IMR-90 (cell line): Measurements from ENCODE around the gene UNC13A. TPM values are rescaled to one million over a fixed set of nuclear protein-coding genes. Genes with fewer than 3 reads are reported as not detected.

ENCODE experiments used
- ATAC-seq: fragments of 200-7000 bp; cut with Tn5 transposase; 2 replicates; pipeline ENCODE4 v1.9.1; 2020; ENCODE audit warnings: low read depth, mild to moderate bottlenecking, moderate library complexity
- BruUV-seq: library from RNA; stranded (reverse); fragments of 400-500 nt; replicated peaks from 2 replicates; lab custom pipeline; 2021; lab: Mats Ljungman, UMichigan
- CTCF ChIA-PET: fragments of 300-600 bp; formaldehyde crosslinking; extraction: SDS; loops from one replicate; lab custom pipeline; 2021; ENCODE audit warnings: antibody characterized with exemption; lab: Yijun Ruan, JAX
- POLR2A ChIA-PET: fragments of 300-600 bp; sonication (Branson Sonifier 250); formaldehyde crosslinking; loops from one replicate; lab custom pipeline; 2022; ENCODE audit warnings: antibody characterized with exemption; ENCODE audit not compliant: unreplicated experiment; lab: Charles Lee
- DNase-seq: peaks from one replicate; pipeline ENCODE4 v3.0.0; 2013
- H2AFZ ChIP-seq: replicated peaks from 2 replicates; pipeline ENCODE3; 2013; ENCODE audit warnings: low read length, mild to moderate bottlenecking; ENCODE audit not compliant: poor library complexity
- H2AK5ac ChIP-seq: 2 replicates; pipeline ENCODE4 v1.6.1; 2013; ENCODE audit warnings: low read depth, low read length, inconsistent platforms
- H2AK9ac ChIP-seq: replicated peaks from 2 replicates; pipeline ENCODE3; 2013; ENCODE audit warnings: mild to moderate bottlenecking, low read depth, low read length, moderate library complexity; ENCODE audit not compliant: poor library complexity
- H2BK120ac ChIP-seq: 2 replicates; pipeline ENCODE4 v1.6.1; 2013; ENCODE audit warnings: low read depth, low read length, inconsistent platforms
- H2BK15ac ChIP-seq: 3 replicates; pipeline ENCODE4 v1.6.1; 2013; ENCODE audit warnings: low read depth, low read length, inconsistent platforms
- H2BK20ac ChIP-seq: 2 replicates; pipeline ENCODE4 v1.6.1; 2013; ENCODE audit warnings: low read depth, mild to moderate bottlenecking, inconsistent platforms, low read length, moderate library complexity
- H2BK5ac ChIP-seq: 2 replicates; pipeline ENCODE4 v1.6.1; 2013; ENCODE audit warnings: mild to moderate bottlenecking, low read depth, low read length, inconsistent platforms; ENCODE audit not compliant: poor library complexity, severe bottlenecking
- H3K14ac ChIP-seq: replicated peaks from 2 replicates; pipeline ENCODE4 v1.6.1; 2013; ENCODE audit warnings: low read depth, low read length, inconsistent platforms
- H3K18ac ChIP-seq: 2 replicates; pipeline ENCODE4 v1.6.1; 2013; ENCODE audit warnings: low read depth, low read length, control low read depth
- H3K23ac ChIP-seq: 2 replicates; pipeline ENCODE4 v1.6.1; 2013; ENCODE audit warnings: low read depth, low read length, inconsistent platforms
- H3K27ac ChIP-seq: 2 replicates; pipeline ENCODE4 v1.5.1; 2013; ENCODE audit warnings: mild to moderate bottlenecking, control low read depth, low read length; ENCODE audit not compliant: insufficient read depth
- H3K27me3 ChIP-seq: 2 replicates; pipeline ENCODE4 v1.6.1; 2013; ENCODE audit warnings: low read length; ENCODE audit not compliant: control insufficient read depth, insufficient read depth
- H3K36me3 ChIP-seq: 2 replicates; pipeline ENCODE4 v1.6.1; 2013; ENCODE audit warnings: low read length, mixed read lengths; ENCODE audit not compliant: control insufficient read depth, insufficient read depth
- H3K4ac ChIP-seq: 2 replicates; pipeline ENCODE4 v1.6.1; 2013; ENCODE audit warnings: low read depth, low read length, inconsistent platforms
- H3K4me1 ChIP-seq: 2 replicates; pipeline ENCODE4 v1.6.1; 2013; ENCODE audit warnings: low read length, mixed read lengths; ENCODE audit not compliant: control insufficient read depth, insufficient read depth
- H3K4me2 ChIP-seq: 2 replicates; pipeline ENCODE4 v1.6.1; 2013; ENCODE audit warnings: low read depth, mild to moderate bottlenecking, control low read depth, low read length, moderate library complexity
- H3K4me3 ChIP-seq: 2 replicates; pipeline ENCODE4 v1.5.1; 2013; ENCODE audit warnings: low read depth, mild to moderate bottlenecking, control low read depth, low read length, moderate library complexity; ENCODE audit not compliant: insufficient read depth
- H3K56ac ChIP-seq: 2 replicates; pipeline ENCODE4 v1.6.1; 2013; ENCODE audit warnings: low read length, inconsistent platforms; ENCODE audit not compliant: insufficient read depth; ENCODE audit errors: extremely low read depth
- H3K79me1 ChIP-seq, 2 experiments: 2 replicates each; pipeline ENCODE4 v1.6.1; 2013; ENCODE audit warnings: low read length in 2 of 2, inconsistent platforms in 1 of 2, low read depth in 1 of 2
- H3K9ac ChIP-seq: 2 replicates; pipeline ENCODE4 v1.6.1; 2013; ENCODE audit warnings: low read depth, low read length, control low read depth
- H3K9me1 ChIP-seq: 2 replicates; pipeline ENCODE4 v1.6.1; 2013; ENCODE audit warnings: low read length, inconsistent platforms; ENCODE audit not compliant: insufficient read depth
- H3K9me3 ChIP-seq: 2 replicates; pipeline ENCODE4 v1.6.1; 2013; ENCODE audit warnings: low read length; ENCODE audit not compliant: control insufficient read depth, insufficient read depth
- H4K20me1 ChIP-seq: 2 replicates; pipeline ENCODE4 v1.6.1; 2013; ENCODE audit warnings: low read length, inconsistent platforms; ENCODE audit not compliant: insufficient read depth
- H4K5ac ChIP-seq: 2 replicates; pipeline ENCODE4 v1.6.1; 2013; ENCODE audit warnings: mild to moderate bottlenecking, low read depth, low read length, control low read depth
- H4K8ac ChIP-seq, 2 experiments: 2 replicates each; pipeline ENCODE4 v1.6.1; 2013; ENCODE audit warnings: low read depth in 2 of 2, low read length in 2 of 2, control low read depth in 1 of 2, inconsistent platforms in 1 of 2
- H4K91ac ChIP-seq: 2 replicates; pipeline ENCODE4 v1.6.1; 2013; ENCODE audit warnings: low read depth, low read length, inconsistent platforms; ENCODE audit not compliant: insufficient read depth
- ELK1 ChIP-seq: fragments of 150-350 bp; IDR thresholded peaks from 2 replicates; pipeline ENCODE4 v1.6.1; 2016; ENCODE audit warnings: low read depth, mild to moderate bottlenecking, low read length, moderate library complexity, borderline replicate concordance
- RFX5 ChIP-seq: IDR thresholded peaks from 2 replicates; pipeline ENCODE4 v1.8.0; 2012; ENCODE audit warnings: low read depth, mild to moderate bottlenecking, low read length, moderate library complexity
- whole genome bisulfite sequencing, 2 experiments: methylation state at CpG; one replicate each; pipeline versions ENCODE4 v1.1.5 to v1.1.7; 2013; ENCODE audit warnings: missing lambda C conversion rate in 2 of 2; ENCODE audit not compliant: insufficient read length in 1 of 2; ENCODE audit errors: extremely low coverage in 2 of 2; 5-methylcytosine and 5-hydroxymethylcytosine counted together
- dilution Hi-C: fragments of 300-500 bp; cut with HindIII; formaldehyde crosslinking; loops from one replicate; pipeline ENCODE4 v1.14.3; 2018; ENCODE audit warnings: low sequenced_read_pairs; ENCODE audit not compliant: unreplicated experiment
- in situ Hi-C: fragments of 300-500 bp; cut with MboI; formaldehyde crosslinking; loops from 3 replicates; pipeline ENCODE4 v1.14.3; 2019; ENCODE audit warnings: low sequenced_read_pairs, inconsistent platforms, mixed read lengths
- intact Hi-C: fragments of 100-400 bp; cut with micrococcal nuclease; formaldehyde crosslinking; loops from 2 replicates; pipeline ENCODE4 v1.10.0; 2022
- polyA plus RNA-seq, 3 experiments: library from polyadenylated mRNA; depleted of rRNA; stranded (reverse); fragments of >200 nt; gene quantifications; 2 replicates each; pipeline ENCODE4 v1.2.3, GENCODE V29; 2012; ENCODE audit warnings: low replicate concordance in 1 of 3
- total RNA-seq: library from RNA; depleted of rRNA; stranded (reverse); fragments of >200 nt; gene quantifications from 2 replicates; pipeline ENCODE4 v1.2.3, GENCODE V29; 2012

Gene UNC13A
- total and polyA plus RNA-seq, 2 of the 4 experiments (the other 2 are of a cell fraction): 0.18 to 0.22 TPM

GRCh38 chr19:17673937-17674799 is 14.0 kb downstream of the UNC13A start:
- POLR2A ChIA-PET: no interaction called here
- Histone ChIP-seq H3K4me3 (no peak overlapping the region), H3K56ac (no peak overlapping the region), H3K27ac (no peak overlapping the region), H3K9me3 (no peaks in the 10 kb centered on the region), H4K20me1 (no peaks in the 10 kb centered on the region), H2BK15ac (no peak overlapping the region), H4K8ac (no peak overlapping the region), H3K18ac (no peak overlapping the region), H2AK5ac (no peak overlapping the region), H3K14ac (no peak overlapping the region), H3K36me3 (no peaks in the 10 kb centered on the region), H3K79me1 (no peaks in the 10 kb centered on the region), H2AK9ac (no peak overlapping the region), H3K4me1 (no peaks in the 10 kb centered on the region), H4K5ac (no peak overlapping the region), H3K9me1 (no peaks in the 10 kb centered on the region), H2AFZ (no peak overlapping the region), H3K27me3 (peaks cover 5% of the 10 kb centered on the region; the same call in 1 of the 2 replicates), H3K9ac (no peak overlapping the region), H2BK20ac (no peak overlapping the region), H3K4me2 (no peak overlapping the region), H2BK120ac (no peak overlapping the region), H2BK5ac (no peak overlapping the region), H3K4ac (no peak overlapping the region), H4K91ac (no peak overlapping the region), H3K23ac (no peak overlapping the region)
- intact Hi-C loops (no loop called here), in situ Hi-C loops (no loop called here), dilution Hi-C loops (no loop called here)
- CTCF ChIA-PET: no interaction called here
- DNase-seq: no peak
- TF ChIP-seq ELK1 (no peak), RFX5 (no peak)
- BruUV-seq: no TSS peak
- no peak for ATAC-seq
- WGBS, 2 experiments: 63% methylated on average over 6 of the region's 19 CpGs; no CpG with 5 or more reads in 1 of the 2 experiments
